NCI-H1436 (cell line): ENCODE measurements around the gene FGF21.
A peak's percentile ranks its signal among the peaks of the same experiment; 100 is the strongest.
"Not testable (repeated sequence)": the region's sequence is repeated elsewhere in the genome, so short reads cannot be mapped to it uniquely, and the experiment has no call there.

Experiments used
- DNase-seq: peaks from one replicate; lab custom pipeline; 2025; lab: John Stamatoyannopoulos, UW

Gene FGF21

DNA sequence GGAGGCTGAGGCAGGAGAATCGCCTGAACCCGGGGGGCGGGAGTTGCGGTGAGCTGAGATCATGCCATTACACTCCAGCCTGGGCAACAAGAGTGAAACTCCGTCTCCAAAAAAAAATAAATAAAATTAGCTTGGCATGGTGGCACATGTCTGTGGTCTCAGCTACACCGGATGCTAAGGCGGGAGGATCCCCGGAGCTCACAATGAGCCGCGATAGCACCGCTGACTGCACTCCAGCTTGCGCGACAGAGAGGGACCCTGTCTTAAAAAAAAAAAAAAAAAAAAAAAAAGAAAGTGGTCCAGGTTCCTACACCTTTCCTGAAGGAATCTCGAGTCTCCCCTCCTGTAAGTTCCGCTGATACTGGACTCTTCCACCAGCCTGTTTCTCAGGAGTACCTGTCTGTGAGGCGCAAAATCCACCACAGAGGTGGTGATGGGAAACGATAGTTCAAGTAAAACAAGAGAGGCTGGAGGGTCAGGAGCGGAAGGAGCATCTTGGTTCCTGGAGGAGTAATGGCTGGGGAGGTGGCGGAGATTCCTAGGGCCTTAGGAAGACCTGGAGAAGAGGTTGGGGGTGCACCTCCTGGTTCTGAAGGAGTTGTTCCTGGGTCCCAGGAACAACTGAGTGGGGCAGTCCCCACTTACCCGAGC lies 3.4 kb upstream of the FGF21 start:
- DNase-seq = no peak

DNA sequence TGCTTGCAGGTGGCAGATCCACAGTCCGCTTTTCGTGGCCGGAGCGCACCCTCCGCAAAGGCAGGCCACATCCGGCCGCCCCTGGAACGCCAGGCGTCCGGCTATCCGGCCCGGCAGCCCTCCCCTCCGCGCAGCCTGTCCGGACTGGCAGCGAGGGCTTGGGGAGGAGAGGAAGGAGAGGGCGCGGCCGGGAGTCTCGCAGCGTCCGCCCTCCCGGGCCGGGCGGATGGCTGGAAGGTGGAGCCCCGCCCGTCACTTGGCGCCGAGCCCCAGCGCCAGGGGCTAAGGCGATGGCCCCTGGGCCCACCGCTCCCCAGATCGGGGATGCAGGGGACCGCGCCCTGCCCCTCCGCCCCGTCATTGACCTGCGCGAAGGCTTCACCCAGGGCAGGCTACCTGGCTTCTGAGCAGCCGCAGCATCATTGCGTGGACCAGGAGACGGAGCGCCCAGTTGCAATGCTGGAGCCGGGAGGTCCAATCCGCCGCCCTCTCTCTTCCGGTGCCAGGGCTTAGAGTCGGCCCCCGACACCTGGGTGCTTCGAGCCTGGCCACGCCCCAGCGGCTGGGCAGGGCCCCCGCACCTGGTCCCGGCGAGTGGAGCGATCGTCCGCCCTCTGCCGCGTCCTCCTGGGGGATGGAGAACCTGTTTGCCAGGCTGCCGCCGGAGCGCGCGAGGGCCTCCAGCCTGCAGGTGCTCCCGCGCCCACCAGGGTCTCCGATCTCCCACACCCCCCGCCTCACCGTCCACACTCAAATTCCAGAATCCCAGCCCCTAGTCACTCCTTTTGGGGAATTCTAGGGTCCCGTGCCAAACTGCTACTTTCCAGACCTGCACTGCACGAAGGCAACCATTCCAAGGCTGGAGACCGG lies 2.6 kb upstream of the FGF21 start, which contains the start of gene FUT1:
TSS of gene FUT1 (minus strand) at position 146 of the 870 bp plus-strand sequence. CDS start 1,360 bp downstream, outside the sequence.
- peak; percentile 96 for DNase-seq

- DNase-seq = no peak
Observed at GRCh38 chr19:48755787-48756186, 463 bp downstream of the FGF21 start.

- DNase-seq = no peak
Observed at GRCh38 chr19:48756212-48756611, 888 bp downstream of the FGF21 start.

DNA sequence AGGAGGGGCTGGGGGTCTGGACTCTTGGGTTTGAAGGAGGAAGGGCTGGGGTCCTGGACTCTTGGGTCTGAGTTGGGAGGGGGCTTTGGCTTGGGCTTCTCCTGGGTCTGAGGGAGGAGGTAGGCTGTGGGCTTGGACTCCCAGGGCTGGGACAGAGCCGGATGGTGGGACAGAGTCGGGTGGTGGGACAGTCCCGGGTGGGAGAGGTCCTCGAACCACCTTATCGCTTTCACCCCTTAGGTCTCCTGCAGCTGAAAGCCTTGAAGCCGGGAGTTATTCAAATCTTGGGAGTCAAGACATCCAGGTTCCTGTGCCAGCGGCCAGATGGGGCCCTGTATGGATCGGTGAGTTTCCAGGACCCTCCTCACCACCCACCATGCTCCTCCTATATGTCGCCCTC lies 1.4 kb downstream of the FGF21 start:
- no peak for DNase-seq

DNA sequence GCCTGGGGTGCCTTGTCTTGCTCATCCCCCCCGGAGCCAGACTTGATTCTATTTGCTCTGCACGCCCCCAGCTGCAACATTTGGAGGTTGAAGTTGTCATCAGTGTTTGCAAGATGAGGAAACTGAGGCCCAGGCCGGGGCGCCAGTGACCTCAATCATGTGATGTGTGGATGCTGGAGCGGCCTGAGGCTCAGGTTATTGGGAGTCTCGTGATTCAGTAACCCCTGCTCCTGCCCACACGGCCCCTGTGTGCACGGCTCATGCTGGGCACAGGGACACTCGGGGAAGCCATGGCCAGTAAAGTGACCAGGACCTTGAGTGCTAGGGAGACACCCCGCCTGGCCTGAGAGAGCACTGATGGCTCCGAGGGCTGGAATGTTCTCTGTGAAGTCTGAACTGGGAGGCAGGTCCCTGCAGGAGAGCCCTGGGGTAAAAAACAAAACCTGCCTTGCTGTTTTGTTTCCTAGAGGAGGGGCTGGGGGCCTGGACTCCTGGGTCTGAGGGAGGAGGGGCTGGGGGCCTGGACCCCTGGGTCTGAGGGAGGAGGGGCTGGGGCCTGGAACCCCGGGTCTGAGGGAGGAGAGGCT lies 1.9 kb downstream of the FGF21 start:
- no peak for DNase-seq

DNA sequence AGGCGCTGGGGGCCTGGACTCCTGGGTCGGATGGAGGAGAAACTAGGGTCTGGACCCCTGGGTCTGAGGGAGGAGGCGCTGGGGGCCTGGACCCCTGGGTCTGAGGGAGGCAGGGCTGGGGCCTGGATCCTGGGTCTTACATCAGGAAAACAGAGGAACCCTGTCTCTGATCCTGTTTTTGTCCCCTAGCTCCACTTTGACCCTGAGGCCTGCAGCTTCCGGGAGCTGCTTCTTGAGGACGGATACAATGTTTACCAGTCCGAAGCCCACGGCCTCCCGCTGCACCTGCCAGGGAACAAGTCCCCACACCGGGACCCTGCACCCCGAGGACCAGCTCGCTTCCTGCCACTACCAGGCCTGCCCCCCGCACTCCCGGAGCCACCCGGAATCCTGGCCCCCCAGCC lies 2.4 kb downstream of the FGF21 start:
- DNase-seq = no peak

DNA sequence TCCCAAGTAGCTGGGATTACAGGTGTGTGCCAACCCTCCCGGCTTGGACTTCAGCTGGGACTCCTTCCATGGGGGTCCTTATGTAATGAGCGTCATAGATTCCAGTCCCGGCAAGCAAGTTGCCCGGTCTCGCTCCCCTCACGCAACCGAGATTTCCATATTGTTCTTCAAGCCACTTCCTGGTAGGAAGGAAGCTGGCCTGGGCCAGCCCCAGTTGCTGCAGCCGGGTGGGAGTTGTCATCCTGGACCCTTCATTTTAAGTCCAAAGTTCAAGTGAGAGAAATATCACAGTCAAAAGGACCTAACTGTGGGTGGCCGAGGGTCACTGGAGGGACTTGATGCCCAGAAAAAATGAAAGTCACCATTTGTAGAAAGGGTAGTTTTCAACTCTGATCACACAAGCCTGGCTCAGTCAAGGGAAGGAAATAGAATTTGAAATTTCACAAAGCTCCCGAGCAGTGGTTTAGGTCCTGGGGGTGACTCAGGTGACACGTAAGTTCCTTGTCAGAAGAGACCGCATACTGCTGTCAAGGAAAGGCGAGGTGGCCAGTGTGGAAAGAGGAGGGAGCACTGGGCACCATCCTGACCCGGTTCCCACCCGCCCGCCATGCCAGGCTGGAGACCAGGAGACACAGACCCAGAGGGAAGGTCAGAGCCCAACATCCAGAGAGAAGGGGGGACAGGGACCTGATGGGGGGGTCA lies 5.3 kb downstream of the FGF21 start:
- DNase-seq = no peak

- DNase-seq = not testable (repeated sequence)
Observed at GRCh38 chr19:48765816-48766215, 10.5 kb downstream of the FGF21 start.

GRCh38 chr19:48768171-48768753 lies 12.9 kb downstream of the FGF21 start:
- DNase-seq = not testable (repeated sequence)

GRCh38 chr19:48768994-48769713 lies 13.8 kb downstream of the FGF21 start:
- DNase-seq = no peak

DNA sequence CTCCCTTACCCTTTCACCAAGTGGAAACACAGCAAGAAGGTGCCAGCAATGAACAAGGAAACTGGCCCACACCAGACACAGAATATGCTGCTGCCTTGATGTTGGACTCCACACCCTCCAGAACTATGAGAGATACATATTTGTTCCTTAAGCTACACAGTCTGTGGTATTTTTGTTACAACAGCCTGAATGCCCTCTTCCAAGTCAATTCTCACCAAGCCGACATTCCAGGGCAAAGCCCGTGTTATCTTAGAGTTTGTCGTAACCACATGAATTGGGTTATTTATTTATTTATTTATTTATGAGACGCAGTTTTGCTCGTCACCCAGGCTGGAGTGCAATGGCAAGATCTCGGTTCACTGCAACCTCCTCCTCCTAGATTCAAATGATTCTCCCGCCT lies 14.9 kb downstream of the FGF21 start:
- DNase-seq = no peak

- no peak for DNase-seq
Observed at GRCh38 chr19:48770734-48771472, 15.6 kb downstream of the FGF21 start.

DNA sequence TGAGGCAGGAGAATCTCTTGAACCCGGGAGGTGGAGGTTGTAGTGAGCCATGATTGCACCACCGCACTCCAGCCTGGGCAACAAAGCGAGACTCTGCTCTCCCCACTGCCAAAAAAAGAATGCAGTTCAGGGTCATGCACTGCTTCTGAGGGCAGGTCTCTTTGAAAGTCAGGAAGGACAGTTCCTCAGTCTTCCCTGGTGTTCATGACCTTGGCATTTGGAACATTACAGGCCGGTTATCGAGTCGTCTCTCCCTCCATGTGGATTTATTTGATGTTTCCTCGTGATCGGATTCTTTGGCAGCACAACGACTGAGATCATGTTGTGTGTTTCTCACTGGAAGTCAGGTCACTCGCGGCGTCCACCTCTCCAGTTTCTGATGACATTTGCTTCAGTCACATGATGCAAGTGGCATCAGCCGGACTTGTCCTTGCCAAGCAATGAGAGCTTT lies 17.2 kb downstream of the FGF21 start:
- DNase-seq = no peak

DNA sequence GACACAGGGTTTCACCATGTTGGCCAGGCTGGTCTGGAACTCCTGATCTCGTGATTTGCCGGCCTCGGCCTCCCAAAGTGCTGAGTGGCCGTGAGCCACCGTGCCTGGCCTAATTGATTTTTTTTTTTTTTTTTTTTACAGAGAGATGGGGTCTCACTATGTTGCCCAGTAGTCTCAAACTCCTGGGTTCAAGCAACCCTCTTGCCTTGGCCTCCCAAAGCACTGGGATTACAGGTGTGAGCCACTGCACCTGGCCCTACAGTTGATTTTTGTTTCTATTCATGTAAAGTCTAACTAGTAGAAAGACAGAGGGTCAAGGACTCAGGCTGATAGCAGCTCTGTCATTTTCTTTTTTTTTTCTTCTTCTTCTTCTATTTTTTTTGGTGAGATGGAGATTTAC lies 21.8 kb downstream of the FGF21 start:
- no peak for DNase-seq

DNA sequence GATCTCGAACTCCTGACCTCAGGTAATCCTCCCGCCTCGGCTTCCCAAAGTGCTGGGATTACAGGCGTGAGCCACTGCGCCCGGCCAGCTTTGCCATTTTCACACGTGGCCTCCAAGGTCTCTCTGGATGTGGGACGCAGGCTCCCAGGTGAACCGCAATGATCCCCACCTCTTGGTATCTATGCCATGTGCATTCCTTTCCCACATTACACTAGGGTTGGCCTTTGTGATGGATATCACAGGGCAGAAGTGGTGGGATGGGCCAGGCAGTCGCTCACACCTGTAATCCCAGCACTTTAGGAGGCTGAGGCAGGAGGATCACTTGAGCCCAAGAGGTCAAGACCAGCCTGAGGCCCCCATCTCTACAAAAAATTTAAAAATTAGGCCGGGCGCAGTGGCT lies 22.4 kb downstream of the FGF21 start:
- DNase-seq = no peak

DNA sequence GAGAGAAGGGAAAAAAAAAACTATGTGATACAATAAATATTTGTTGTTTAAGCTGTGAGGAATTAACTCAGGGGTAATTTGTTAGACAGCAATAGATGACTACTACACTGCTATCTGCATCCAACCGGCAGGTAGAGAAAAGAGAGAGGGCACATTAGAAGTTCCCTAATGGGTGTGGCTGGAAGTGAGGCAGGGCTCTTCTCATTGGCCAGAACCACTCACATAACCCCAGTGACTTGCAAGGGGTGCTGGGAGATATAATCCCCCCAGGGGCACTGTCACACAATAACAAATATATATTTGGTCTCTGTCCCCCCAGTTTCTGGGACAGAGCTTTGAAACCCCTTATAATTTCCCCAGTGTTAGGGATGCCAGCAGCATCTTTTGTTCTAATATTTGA lies 24.3 kb downstream of the FGF21 start:
- DNase-seq = no peak

GRCh38 chr19:48780631-48781391 lies 25.5 kb downstream of the FGF21 start:
- no peak for DNase-seq

GRCh38 chr19:48784527-48784926 lies 29.2 kb downstream of the FGF21 start:
- no peak for DNase-seq

DNA sequence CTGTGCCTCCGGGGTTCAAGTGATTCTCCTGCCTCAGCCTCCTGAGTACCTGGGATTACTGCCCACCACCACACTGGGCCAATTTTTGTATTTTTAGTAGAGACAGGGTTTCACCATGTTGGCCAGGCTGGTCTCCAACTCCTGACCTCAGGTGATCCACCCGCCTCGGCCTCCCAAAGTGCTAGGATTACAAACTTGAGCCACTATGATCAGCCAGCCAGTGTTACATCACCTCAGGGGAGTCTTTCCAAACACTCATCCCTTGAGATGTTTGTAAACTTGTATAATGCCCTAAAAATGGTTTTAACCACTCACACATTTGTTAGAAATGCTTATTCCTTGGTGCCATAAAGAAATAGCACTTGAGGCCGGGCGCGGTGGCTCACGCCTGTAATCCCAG lies 31.1 kb downstream of the FGF21 start:
- not testable (repeated sequence) for DNase-seq
